Hepatocyte (in vitro differentiated cells): ENCODE data around the gene CEP112.

Experiments used
- CTCF ChIP-seq: fragments of 200-600 bp; sonication (generic); IDR thresholded peaks from 2 replicates; pipeline ENCODE4 v1.5.1; 2016; ENCODE audit warnings: antibody characterized with exemption, mild to moderate bottlenecking; ENCODE audit not compliant: poor library complexity
- EZH2 ChIP-seq: fragments of 200-600 bp; sonication (generic); IDR thresholded peaks from 2 replicates; pipeline ENCODE4 v1.6.1; 2016; ENCODE audit warnings: antibody characterized with exemption, mild to moderate bottlenecking, borderline replicate concordance
- EZH2phosphoT487 ChIP-seq: fragments of 200-600 bp; sonication (generic); IDR thresholded peaks from one replicate; pipeline ENCODE4 v1.6.1; 2018; ENCODE audit warnings: antibody characterized with exemption, mild to moderate bottlenecking, low read depth, moderate library complexity; ENCODE audit not compliant: unreplicated experiment, severe bottlenecking

DNA sequence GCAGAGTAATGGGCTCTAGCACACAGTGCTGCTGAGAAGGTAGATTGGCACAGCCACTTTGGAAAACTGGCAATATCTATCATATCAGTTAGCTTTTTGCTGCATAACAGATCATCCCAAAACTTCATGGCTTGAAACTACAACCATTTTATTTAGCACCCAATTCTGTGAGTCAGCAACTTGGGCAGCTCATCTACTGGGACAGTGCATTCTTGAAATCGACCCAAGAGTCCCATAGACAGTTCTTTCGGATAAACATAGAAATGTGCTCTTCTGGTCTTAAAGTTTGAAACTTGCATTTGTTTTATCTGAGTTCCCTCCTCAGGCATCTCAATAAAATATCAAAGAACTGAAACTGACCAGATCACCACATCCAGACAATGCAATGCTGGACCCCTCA, 76.7 kb downstream of the CEP112 start:
- no peak for TF ChIP-seq CTCF
- TF ChIP-seq EZH2: no peak
- TF ChIP-seq EZH2phosphoT487: no peak
